Suprapubic skin (tissue), 4 donors: ENCODE results near the gene PSENEN. TPM values are rescaled to one million over a fixed set of nuclear protein-coding genes. Genes with fewer than 3 reads are reported as not detected.

ENCODE experiments used
- DNase-seq, 2 donors: peaks; one replicate each; pipeline ENCODE4 v3.0.0-alpha.2; 2019; ENCODE audit warnings: low spot score in 2 of 2
- H3K27ac ChIP-seq: fragments of 200-600 bp; sonication (generic); one replicate; pipeline ENCODE4 v1.5.1; 2019
- H3K27me3 ChIP-seq: fragments of 200-600 bp; sonication (generic); one replicate; pipeline ENCODE4 v1.5.1; 2019
- H3K36me3 ChIP-seq: fragments of 200-600 bp; sonication (generic); one replicate; pipeline ENCODE4 v1.5.1; 2019
- H3K4me1 ChIP-seq: fragments of 200-600 bp; sonication (generic); one replicate; pipeline ENCODE4 v1.5.1; 2019
- H3K4me3 ChIP-seq: fragments of 200-600 bp; sonication (generic); one replicate; pipeline ENCODE4 v1.5.1; 2019; ENCODE audit warnings: mild to moderate bottlenecking
- H3K9me3 ChIP-seq: fragments of 200-600 bp; sonication (generic); one replicate; pipeline ENCODE4 v1.5.1; 2019
- EP300 ChIP-seq: sonication (generic); formaldehyde crosslinking; IDR thresholded peaks from one replicate; pipeline ENCODE4 v1.6.1; 2017; ENCODE audit warnings: antibody characterized with exemption
- POLR2A ChIP-seq, 2 donors: fragments of 450-650 bp; IDR thresholded peaks; one replicate each; pipeline ENCODE4 v1.6.1; 2017; ENCODE audit warnings: antibody characterized with exemption in 2 of 2, mild to moderate bottlenecking in 2 of 2, moderate library complexity in 2 of 2
- POLR2AphosphoS5 ChIP-seq, 3 donors: sonication (generic); formaldehyde crosslinking; IDR thresholded peaks; one replicate each; pipeline ENCODE4 v1.6.1; 2017; ENCODE audit warnings: antibody characterized with exemption in 3 of 3
- WGBS: methylation state at CpG from one replicate; pipeline ENCODE4 v1.1.5; 2018; 5-methylcytosine and 5-hydroxymethylcytosine counted together
- total RNA-seq, 4 donors: library from RNA; depleted of rRNA; stranded (reverse); fragments of >200 nt; gene quantifications; one replicate each; pipeline ENCODE4 v1.1.0, GENCODE V29; 2016
- TF ChIP-seq, protein P1 (sequence below), 2 donors: fragments of 200-600 bp in 1 of 2; fragments of 450-650 bp in 1 of 2; sonication (generic) in 1 of 2; IDR thresholded peaks; one replicate each; pipeline ENCODE4 v1.5.1; 2016 to 2019; ENCODE audit warnings: antibody characterized with exemption in 2 of 2, mild to moderate bottlenecking in 1 of 2, moderate library complexity in 1 of 2

Gene PSENEN
- total RNA-seq, 4 donors from 2014 or later, result 27.1 to 57.2 (median 42.4) TPM

GRCh38 chr19:35754370-35755130 is 9.1 kb downstream of the PSENEN start:
- peak overlapping the region; percentile 94 for H3K4me3 ChIP-seq
- WGBS, result 84% methylated on average over 13 of the region's 13 CpGs
- H3K4me1 ChIP-seq, result peaks cover 51% of the 10 kb centered on the region
- H3K27me3 ChIP-seq, result no peaks in the 10 kb centered on the region
- H3K36me3 ChIP-seq, result peaks cover 25% of the 10 kb centered on the region
- TF ChIP-seq, protein P1, sequence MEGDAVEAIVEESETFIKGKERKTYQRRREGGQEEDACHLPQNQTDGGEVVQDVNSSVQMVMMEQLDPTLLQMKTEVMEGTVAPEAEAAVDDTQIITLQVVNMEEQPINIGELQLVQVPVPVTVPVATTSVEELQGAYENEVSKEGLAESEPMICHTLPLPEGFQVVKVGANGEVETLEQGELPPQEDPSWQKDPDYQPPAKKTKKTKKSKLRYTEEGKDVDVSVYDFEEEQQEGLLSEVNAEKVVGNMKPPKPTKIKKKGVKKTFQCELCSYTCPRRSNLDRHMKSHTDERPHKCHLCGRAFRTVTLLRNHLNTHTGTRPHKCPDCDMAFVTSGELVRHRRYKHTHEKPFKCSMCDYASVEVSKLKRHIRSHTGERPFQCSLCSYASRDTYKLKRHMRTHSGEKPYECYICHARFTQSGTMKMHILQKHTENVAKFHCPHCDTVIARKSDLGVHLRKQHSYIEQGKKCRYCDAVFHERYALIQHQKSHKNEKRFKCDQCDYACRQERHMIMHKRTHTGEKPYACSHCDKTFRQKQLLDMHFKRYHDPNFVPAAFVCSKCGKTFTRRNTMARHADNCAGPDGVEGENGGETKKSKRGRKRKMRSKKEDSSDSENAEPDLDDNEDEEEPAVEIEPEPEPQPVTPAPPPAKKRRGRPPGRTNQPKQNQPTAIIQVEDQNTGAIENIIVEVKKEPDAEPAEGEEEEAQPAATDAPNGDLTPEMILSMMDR (IDR thresholded peaks at IDR 0.05), result no peak
- TF ChIP-seq POLR2A (IDR thresholded peaks at IDR 0.05) (no peak), POLR2AphosphoS5 (IDR thresholded peaks at IDR 0.05) (no peak), EP300 (no peak)
- H3K9me3 ChIP-seq, result no peaks in the 10 kb centered on the region
- peak overlapping the region; percentile 98 for H3K27ac ChIP-seq
- DNase-seq, result peak in 1 of 2 donors; percentile 63

DNA sequence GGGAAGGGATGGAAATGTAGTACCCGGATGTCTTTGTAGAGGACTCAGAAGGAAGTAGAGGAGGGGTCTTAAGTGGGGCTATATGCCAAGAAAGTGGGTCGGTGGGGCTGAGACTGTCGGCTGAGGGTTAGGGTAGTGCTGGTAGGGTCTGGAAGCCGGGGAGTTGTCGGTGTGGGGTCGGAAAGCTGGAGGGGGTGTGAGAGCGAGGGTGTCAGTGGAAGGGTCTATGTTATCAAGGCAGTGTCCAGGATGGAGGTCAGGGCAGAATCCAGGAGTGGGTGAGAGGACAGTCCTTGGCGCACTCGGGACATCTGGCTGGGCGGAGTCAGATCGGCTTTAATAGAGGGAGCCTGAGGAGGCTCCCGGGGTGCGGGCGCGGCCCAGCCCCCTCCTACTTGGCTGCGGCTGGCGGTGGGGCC is 9.7 kb downstream of the PSENEN start:
- peak overlapping the region; percentile 94 for H3K4me3 ChIP-seq
- peaks cover 25% of the 10 kb centered on the region for H3K36me3 ChIP-seq
- peak overlapping the region; percentile 98 for H3K27ac ChIP-seq
- no peaks in the 10 kb centered on the region for H3K9me3 ChIP-seq
- peaks cover 50% of the 10 kb centered on the region for H3K4me1 ChIP-seq
- TF ChIP-seq, protein P1 (IDR thresholded peaks at IDR 0.05), result no peak
- TF ChIP-seq POLR2AphosphoS5 (IDR thresholded peaks at IDR 0.05) (no peak), POLR2A (IDR thresholded peaks at IDR 0.05) (no peak), EP300 (no peak)
- WGBS, result 45% methylated on average over 11 of the region's 17 CpGs
- no peaks in the 10 kb centered on the region for H3K27me3 ChIP-seq
- DNase-seq, result peak in 1 of 2 donors; percentile 90

DNA sequence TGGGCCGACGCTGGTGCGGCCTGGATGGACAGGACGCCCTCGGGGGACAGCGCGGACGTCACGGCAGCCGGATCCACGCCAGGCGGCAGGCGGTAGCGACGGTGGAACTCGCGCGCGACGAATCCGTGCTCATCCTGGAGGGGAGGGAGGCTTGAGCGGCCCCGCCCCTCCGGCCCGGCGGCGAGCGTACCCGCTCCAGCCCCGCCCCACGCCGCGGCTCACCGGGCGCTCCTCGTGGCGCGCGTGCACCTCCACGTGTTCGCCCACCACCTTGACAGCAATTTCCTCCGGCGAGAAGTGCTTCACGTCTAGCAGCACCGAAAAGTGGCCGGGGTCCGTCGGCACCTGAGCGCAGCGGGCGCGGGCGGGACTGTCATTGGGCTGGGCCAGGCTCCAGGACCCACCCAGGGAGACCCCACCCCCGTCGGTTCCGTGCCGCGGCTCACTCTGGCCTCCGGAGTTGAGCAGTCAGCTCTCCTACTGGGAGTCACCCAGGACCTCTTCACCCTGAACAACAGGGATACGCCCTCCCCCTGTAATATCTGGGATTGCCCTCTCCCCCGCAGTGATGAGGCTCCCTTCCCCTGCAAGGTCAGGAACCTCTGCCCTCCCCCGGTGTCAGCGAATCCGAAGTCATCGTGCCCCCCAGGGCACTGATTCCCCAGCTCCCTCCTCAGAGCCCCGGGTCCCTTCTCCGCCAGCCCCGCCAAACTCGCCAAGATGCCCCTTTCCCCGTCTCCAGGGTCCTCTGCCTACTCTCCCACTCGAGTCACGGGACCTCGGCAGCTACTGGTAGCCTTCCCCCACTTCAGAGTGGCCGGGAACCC is 10.3 kb downstream of the PSENEN start:
- H3K27me3 ChIP-seq, result no peaks in the 10 kb centered on the region
- H3K4me3 ChIP-seq, result peak overlapping the region; percentile 94
- DNase-seq, result peak; percentile 91 to 93
- 27% methylated on average over 18 of the region's 74 CpGs for WGBS
- H3K36me3 ChIP-seq, result peaks cover 25% of the 10 kb centered on the region
- H3K9me3 ChIP-seq, result no peaks in the 10 kb centered on the region
- TF ChIP-seq, protein P1 (IDR thresholded peaks at IDR 0.05), result no peak
- TF ChIP-seq POLR2AphosphoS5 (IDR thresholded peaks at IDR 0.05) (peak in 1 of 3 donors; percentile 18), EP300 (peak; percentile 51), POLR2A (IDR thresholded peaks at IDR 0.05) (peak in 1 of 2 donors; percentile 5)
- H3K4me1 ChIP-seq, result peaks cover 50% of the 10 kb centered on the region
- peak overlapping the region; percentile 98 for H3K27ac ChIP-seq

GRCh38 chr19:35756377-35757230 is 11.2 kb downstream of the PSENEN start, which contains the start of gene HSPB6:
Gene HSPB6, minus strand, starts transcription at chr19:35757029. Its CDS starts 21 bp downstream, at chr19:35757008.
- Histone ChIP-seq H3K9me3 (no peaks in the 10 kb centered on the region), H3K4me1 (peaks cover 50% of the 10 kb centered on the region), H3K36me3 (peaks cover 26% of the 10 kb centered on the region), H3K27ac (peak within 1 kb of the TSS; percentile 98), H3K27me3 (no peaks in the 10 kb centered on the region), H3K4me3 (peak within 1 kb of the TSS; percentile 94)
- peak in 1 of 2 donors; percentile 81 for DNase-seq
- TF ChIP-seq, protein P1 (IDR thresholded peaks at IDR 0.05), result no peak
- peak in 1 of 2 donors; percentile 62 for TF ChIP-seq POLR2A (IDR thresholded peaks at IDR 0.05)
- TF ChIP-seq EP300, result no peak
- no peak for TF ChIP-seq POLR2AphosphoS5 (IDR thresholded peaks at IDR 0.05)
- WGBS, result 14% methylated on average over 18 of the region's 52 CpGs
